ENCODE measurements around the gene ERCC1. TPM values are rescaled to one million over a fixed set of nuclear protein-coding genes. Genes with fewer than 3 reads are reported as not detected.
"Not testable (repeated sequence)": the region's sequence is repeated elsewhere in the genome, so short reads cannot be mapped to it uniquely, and the experiment has no call there.

Gene ERCC1
- total RNA-seq, 1 donor from 2014 or later = 65.0 TPM

DNA sequence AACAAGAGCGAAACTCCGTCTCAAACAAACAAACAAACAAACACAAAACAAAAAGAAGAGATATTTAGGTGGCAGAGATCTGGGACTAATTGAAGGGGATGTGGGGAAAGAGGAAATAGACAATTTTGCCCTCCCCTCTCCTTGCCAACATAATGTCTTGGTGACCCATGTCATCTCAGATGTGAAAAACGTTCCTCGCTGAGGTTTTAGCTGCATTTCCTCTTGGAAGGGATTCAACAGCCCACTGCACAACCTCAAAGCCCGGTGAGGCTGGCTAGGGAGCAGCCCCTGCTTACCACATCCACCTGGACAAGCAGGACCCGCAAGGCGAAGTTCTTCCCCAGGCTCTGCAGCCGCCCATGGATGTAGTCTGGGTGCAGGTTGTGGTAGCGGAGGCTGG is 4.9 kb downstream of the ERCC1 start:
- no peak overlapping the region for H3K4me3 ChIP-seq (ENCODE audit: low read depth, low read length)
- no peak for FAIRE-seq
- peaks cover 21% of the 10 kb centered on the region for H3K36me3 ChIP-seq (ENCODE audit: control insufficient read depth, insufficient read depth, low read length)
- TF ChIP-seq, protein P1, sequence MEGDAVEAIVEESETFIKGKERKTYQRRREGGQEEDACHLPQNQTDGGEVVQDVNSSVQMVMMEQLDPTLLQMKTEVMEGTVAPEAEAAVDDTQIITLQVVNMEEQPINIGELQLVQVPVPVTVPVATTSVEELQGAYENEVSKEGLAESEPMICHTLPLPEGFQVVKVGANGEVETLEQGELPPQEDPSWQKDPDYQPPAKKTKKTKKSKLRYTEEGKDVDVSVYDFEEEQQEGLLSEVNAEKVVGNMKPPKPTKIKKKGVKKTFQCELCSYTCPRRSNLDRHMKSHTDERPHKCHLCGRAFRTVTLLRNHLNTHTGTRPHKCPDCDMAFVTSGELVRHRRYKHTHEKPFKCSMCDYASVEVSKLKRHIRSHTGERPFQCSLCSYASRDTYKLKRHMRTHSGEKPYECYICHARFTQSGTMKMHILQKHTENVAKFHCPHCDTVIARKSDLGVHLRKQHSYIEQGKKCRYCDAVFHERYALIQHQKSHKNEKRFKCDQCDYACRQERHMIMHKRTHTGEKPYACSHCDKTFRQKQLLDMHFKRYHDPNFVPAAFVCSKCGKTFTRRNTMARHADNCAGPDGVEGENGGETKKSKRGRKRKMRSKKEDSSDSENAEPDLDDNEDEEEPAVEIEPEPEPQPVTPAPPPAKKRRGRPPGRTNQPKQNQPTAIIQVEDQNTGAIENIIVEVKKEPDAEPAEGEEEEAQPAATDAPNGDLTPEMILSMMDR (IDR thresholded peaks at IDR 0.05; ENCODE audit: insufficient read depth, low read length, severe bottlenecking) = no peak
- H3K27me3 ChIP-seq (ENCODE audit: control insufficient read depth, insufficient read depth, low read length) = no peaks in the 10 kb centered on the region
- DNase-seq (ENCODE audit: low read depth) = no peak

DNA sequence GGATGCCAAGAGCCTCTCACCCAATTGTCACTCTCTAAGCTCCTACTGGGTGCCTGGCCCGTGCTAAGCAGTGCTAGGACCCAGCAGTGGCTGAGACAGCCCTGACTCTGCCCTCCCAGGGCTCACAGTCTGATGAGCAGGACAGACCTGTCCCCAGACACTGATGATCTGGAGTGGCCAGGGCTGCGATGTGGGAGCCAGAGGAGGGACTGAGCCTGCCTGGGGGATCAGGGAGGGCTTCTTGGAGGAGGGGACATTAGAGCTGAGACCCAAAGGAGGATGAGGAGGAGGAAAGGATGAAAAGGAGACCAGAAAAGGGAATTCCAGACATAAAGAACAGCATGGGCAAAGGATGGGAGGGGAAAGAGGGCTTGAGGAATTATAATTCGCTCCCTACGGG is 6.6 kb downstream of the ERCC1 start:
- TF ChIP-seq, protein P1 (IDR thresholded peaks at IDR 0.05; ENCODE audit: insufficient read depth, low read length, severe bottlenecking) = no peak
- DNase-seq (ENCODE audit: low read depth) (no peak), FAIRE-seq (no peak)
- Histone ChIP-seq H3K36me3 (ENCODE audit: control insufficient read depth, insufficient read depth, low read length) (peaks cover 24% of the 10 kb centered on the region), H3K4me3 (ENCODE audit: low read depth, low read length) (no peak overlapping the region), H3K27me3 (ENCODE audit: control insufficient read depth, insufficient read depth, low read length) (no peaks in the 10 kb centered on the region)

DNA sequence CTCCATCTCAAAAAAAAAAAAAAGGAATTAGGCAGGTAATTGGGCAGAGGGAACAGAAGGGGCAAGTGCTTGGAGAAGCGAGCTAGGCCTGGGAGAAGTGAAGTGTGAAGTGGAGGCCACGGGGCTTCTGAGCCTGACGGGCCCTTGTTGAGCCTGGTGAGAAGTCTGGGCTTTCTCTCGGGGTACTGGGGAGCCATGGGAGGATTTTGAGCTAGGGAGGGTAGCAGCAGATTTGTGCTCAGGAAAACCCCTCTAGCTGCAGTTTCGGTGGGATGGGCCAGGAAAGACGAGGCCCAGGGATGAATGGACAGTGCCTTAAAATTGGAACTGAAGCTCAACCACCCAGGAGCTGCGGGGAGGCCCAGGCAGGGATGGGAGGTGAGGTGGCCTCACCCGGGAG is 9.2 kb downstream of the ERCC1 start:
- no peak overlapping the region for H3K4me3 ChIP-seq (ENCODE audit: low read depth, low read length)
- H3K27me3 ChIP-seq (ENCODE audit: control insufficient read depth, insufficient read depth, low read length) = no peaks in the 10 kb centered on the region
- FAIRE-seq = no peak
- TF ChIP-seq, protein P1 (IDR thresholded peaks at IDR 0.05; ENCODE audit: insufficient read depth, low read length, severe bottlenecking) = no peak
- H3K36me3 ChIP-seq (ENCODE audit: control insufficient read depth, insufficient read depth, low read length) = peaks cover 17% of the 10 kb centered on the region
- DNase-seq (ENCODE audit: low read depth) = no peak

DNA sequence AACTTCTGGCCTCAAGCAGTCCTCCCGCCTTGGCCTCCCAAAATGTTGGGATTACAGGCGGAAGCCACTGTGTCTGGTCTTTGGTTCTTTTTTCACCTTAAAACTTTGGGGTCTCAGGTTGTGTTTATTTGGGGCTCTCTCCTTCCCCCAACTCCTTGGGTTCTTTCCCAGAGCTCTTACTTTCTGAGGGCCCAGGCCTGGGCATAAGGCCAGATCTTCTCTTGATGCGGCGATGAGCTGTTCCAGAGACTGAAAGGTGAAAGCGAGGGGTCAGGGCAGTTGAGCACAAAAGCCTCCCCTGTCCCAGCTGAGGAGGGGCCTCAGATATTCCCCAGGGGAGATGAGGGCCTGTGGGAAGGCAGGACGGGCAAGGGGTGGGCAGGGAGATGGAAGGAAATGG is 10.2 kb downstream of the ERCC1 start:
- no peaks in the 10 kb centered on the region for H3K27me3 ChIP-seq (ENCODE audit: control insufficient read depth, insufficient read depth, low read length)
- FAIRE-seq (no peak), DNase-seq (ENCODE audit: low read depth) (no peak)
- H3K4me3 ChIP-seq (ENCODE audit: low read depth, low read length) = no peak overlapping the region
- TF ChIP-seq, protein P1 (IDR thresholded peaks at IDR 0.05; ENCODE audit: insufficient read depth, low read length, severe bottlenecking) = no peak
- H3K36me3 ChIP-seq (ENCODE audit: control insufficient read depth, insufficient read depth, low read length) = peaks cover 18% of the 10 kb centered on the region

DNA sequence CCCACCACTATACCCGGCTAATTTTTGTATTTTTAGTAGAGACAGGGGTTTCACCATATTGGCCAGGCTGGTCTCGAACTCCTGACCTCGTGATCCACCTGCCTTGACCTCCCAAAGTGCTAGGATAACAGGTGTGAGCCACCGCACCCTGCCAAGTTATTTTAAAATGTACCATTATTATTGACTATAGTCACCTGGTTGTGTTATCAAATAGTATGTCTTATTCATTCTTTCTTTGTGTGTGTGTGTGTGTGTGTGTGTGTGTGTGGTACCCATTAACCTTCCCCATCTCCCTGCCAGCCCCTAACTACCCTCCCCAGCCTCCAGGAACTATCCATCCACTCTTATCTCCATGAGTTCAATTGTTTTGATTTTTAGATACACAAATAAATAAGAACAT is 13.4 kb downstream of the ERCC1 start:
- H3K27me3 ChIP-seq (ENCODE audit: control insufficient read depth, insufficient read depth, low read length); DNase-seq (ENCODE audit: low read depth); FAIRE-seq; H3K4me3 ChIP-seq (ENCODE audit: low read depth, low read length): not testable (repeated sequence)
- H3K36me3 ChIP-seq (ENCODE audit: control insufficient read depth, insufficient read depth, low read length) = peaks cover 12% of the 10 kb centered on the region

DNA sequence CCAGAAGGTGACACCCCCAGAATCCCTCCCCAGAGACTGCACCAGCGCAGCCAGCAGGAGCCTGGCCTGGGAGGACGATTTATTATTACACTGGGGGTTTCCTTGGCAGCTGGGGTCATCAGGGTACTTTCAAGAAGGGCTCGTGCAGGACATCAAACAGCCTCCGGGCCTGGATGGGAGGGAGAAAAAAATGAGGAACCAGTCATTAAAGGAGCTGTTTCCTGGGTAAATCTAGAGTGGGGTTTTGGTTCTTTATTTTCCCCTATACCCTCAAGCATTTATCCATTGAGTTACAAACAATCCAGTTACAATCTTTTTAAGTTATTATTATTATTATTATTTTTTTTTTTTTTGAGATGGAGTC is 14.2 kb downstream of the ERCC1 start:
- DNase-seq (ENCODE audit: low read depth) (no peak), FAIRE-seq (no peak)
- Histone ChIP-seq H3K27me3 (ENCODE audit: control insufficient read depth, insufficient read depth, low read length) (no peaks in the 10 kb centered on the region), H3K36me3 (ENCODE audit: control insufficient read depth, insufficient read depth, low read length) (peaks cover 12% of the 10 kb centered on the region), H3K4me3 (ENCODE audit: low read depth, low read length) (no peak overlapping the region)
- TF ChIP-seq, protein P1 (IDR thresholded peaks at IDR 0.05; ENCODE audit: insufficient read depth, low read length, severe bottlenecking) = no peak

Data from bronchial epithelial cell (primary cell).